Heart left ventricle (tissue), 16 donors: ENCODE measurements around the gene LLPH. TPM values are rescaled to one million over a fixed set of nuclear protein-coding genes. Genes with fewer than 3 reads are reported as not detected.
A peak's percentile ranks its signal among the peaks of the same experiment; 100 is the strongest.

Experiments used
- ATAC-seq, 4 donors: fragments of 200-7000 bp; cut with Tn5 transposase; one replicate each; pipeline ENCODE4 v1.9.1; 2020 to 2022; ENCODE audit warnings: moderate library complexity in 4 of 4, mild to moderate bottlenecking in 3 of 4, moderate number of reproducible peaks in 1 of 4
- DNase-seq, 5 donors: peaks; one replicate each; pipeline ENCODE4 v3.0.0-alpha.2; 2020
- H3K27ac ChIP-seq, 12 donors: fragments of 200-600 bp; sonication (generic) in 4 of 12; one replicate each; pipeline versions ENCODE4 v1.5.0 to v1.8.0; 2016 to 2022; ENCODE audit warnings: mild to moderate bottlenecking in 2 of 12
- H3K27me3 ChIP-seq, 9 donors: fragments of 200-600 bp; sonication (generic) in 2 of 9; one replicate each; pipeline versions ENCODE4 v1.5.1 to v1.8.0; 2016 to 2022; ENCODE audit warnings: mild to moderate bottlenecking in 3 of 9
- H3K36me3 ChIP-seq, 9 donors: fragments of 200-600 bp; sonication (generic) in 2 of 9; one replicate each; pipeline versions ENCODE4 v1.5.0 to v1.8.0; 2018 to 2022; ENCODE audit warnings: mild to moderate bottlenecking in 2 of 9
- H3K4me1 ChIP-seq, 12 donors: fragments of 200-600 bp; sonication (generic) in 4 of 12; one replicate each; pipeline versions ENCODE4 v1.5.0 to v1.8.0; 2016 to 2022; ENCODE audit warnings: mild to moderate bottlenecking in 3 of 12
- H3K4me3 ChIP-seq, 12 donors: fragments of 200-600 bp; sonication (generic) in 4 of 12; one replicate each; pipeline versions ENCODE4 v1.5.0 to v1.8.0; 2017 to 2022; ENCODE audit warnings: mild to moderate bottlenecking in 9 of 12, moderate library complexity in 4 of 12
- H3K9me3 ChIP-seq, 12 donors: fragments of 200-600 bp; sonication (generic) in 4 of 12; one replicate each; pipeline versions ENCODE4 v1.5.0 to v1.8.0; 2016 to 2022; ENCODE audit warnings: mild to moderate bottlenecking in 1 of 12
- POLR2A ChIP-seq, 2 donors: fragments of 450-650 bp; IDR thresholded peaks; one replicate each; pipeline ENCODE4 v1.6.1; 2017; ENCODE audit warnings: antibody characterized with exemption in 2 of 2, mild to moderate bottlenecking in 2 of 2, moderate library complexity in 2 of 2
- WGBS, 4 donors: extraction: QIAGEN DNeasy Blood & Tissue Kit in 2 of 4; methylation state at CpG; one replicate each; pipeline versions ENCODE4 v1.1.5 to v1.1.7; 2013 to 2018; 5-methylcytosine and 5-hydroxymethylcytosine counted together
- intact Hi-C, 10 donors: fragments of 100-400 bp; cut with DNase I; formaldehyde crosslinking; loops; one replicate each; pipeline versions ENCODE4 v1.11.1 to v1.14.2; 2022
- polyA plus RNA-seq, 2 donors: library from polyadenylated mRNA; stranded (reverse); fragments of 200-250 nt; gene quantifications; one replicate each; pipeline ENCODE4 v1.2.3, GENCODE V29; 2013
- total RNA-seq, 9 donors: library from RNA; depleted of rRNA in 2 of 9; stranded (reverse); fragments of >200 nt in 2 of 9; fragmentation: NEBNext Ultra II Directional in 3 of 9; extraction: Animal tissue kit (Norgen Biotek cat#: 25700) in 3 of 9; gene quantifications; one replicate each; pipeline versions ENCODE4 v1.1.0 to v1.2.4, GENCODE V29; 2016 to 2023
- TF ChIP-seq, protein P1 (sequence below), 12 donors: fragments of 200-600 bp; sonication (generic) in 4 of 12; IDR thresholded peaks; one replicate each; pipeline versions ENCODE4 v1.5.0 to v1.8.0; 2018 to 2022; ENCODE audit warnings: antibody characterized with exemption in 12 of 12, mild to moderate bottlenecking in 5 of 12
- donor health status: ischemic (EF 13 %, LVEDD 7.1; RV severe dilation, severe dysfunction).
- donor health status: healthy with polysubstance abuse.
- donor health status: DM: no; HTN: yes; CAD: no.
- donor health status: DM: no; HTN: no; CAD: no.
- donor health status: ischemic (EF 25% LVEDD 6.9; RV normal size, moderate dysfunction).
- donor health status: ischemic (EF 25% LVEDD 5.7; RV mildly dilated, moderate dysfunction).
- donor health status: healthy.
- donor health status: DM: yes; HTN: yes; CAD: no.
- donor health status: ischemic (EF 35%, LVEDD 5.7; RV mildly dilated, moderate dysfunction).
- donor health status: nonischemic (EF 11% LVEDD 7.7; RV severe dilation, severe dysfunction).
- donor health status: DM: yes; HTN: yes; CAD: no.
- donor health status: PGD.
- donor health status: ischemic (EF 29% LVEDD 5.4; RV normal size, mild dysfunction).
- donor health status: nonischemic (EF 23%, LVEDD 6.1; RV moderate dilation, normal function).

LLPH gene
- total and polyA plus RNA-seq, 11 donors = 5.0 to 49.1 (median 18.3) TPM

DNA sequence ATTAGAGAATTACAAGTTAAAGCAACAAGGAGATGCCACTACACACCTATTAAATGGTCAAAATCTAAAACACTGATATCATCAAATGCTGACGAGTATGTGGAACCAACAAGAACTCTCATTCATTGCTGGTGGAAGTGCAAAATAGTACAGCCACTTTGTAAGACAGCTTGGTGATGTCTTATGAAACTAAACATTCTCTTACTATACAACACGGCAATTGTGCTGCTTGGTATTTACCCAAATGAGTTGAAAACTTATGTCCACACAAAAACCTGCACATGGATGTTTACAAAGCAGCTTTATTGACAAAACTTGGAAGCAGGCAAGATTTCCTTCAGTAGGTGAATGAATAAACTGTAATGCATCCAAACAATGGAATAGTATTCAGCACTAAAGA lies 36.0 kb upstream of the LLPH start:
- Histone ChIP-seq H3K27ac (no peak overlapping the region), H3K4me3 (no peak overlapping the region), H3K4me1 (peaks cover 0 to 60% (median 33%) of the 10 kb centered on the region in 12 donors), H3K27me3 (no peaks in the 10 kb centered on the region), H3K36me3 (peaks cover 0 to 5% (median 0%) of the 10 kb centered on the region in 9 donors), H3K9me3 (peaks cover 0 to 10% (median 0%) of the 10 kb centered on the region in 12 donors)
- DNase-seq (no peak), ATAC-seq (no peak)
- TF ChIP-seq, protein P1, sequence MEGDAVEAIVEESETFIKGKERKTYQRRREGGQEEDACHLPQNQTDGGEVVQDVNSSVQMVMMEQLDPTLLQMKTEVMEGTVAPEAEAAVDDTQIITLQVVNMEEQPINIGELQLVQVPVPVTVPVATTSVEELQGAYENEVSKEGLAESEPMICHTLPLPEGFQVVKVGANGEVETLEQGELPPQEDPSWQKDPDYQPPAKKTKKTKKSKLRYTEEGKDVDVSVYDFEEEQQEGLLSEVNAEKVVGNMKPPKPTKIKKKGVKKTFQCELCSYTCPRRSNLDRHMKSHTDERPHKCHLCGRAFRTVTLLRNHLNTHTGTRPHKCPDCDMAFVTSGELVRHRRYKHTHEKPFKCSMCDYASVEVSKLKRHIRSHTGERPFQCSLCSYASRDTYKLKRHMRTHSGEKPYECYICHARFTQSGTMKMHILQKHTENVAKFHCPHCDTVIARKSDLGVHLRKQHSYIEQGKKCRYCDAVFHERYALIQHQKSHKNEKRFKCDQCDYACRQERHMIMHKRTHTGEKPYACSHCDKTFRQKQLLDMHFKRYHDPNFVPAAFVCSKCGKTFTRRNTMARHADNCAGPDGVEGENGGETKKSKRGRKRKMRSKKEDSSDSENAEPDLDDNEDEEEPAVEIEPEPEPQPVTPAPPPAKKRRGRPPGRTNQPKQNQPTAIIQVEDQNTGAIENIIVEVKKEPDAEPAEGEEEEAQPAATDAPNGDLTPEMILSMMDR (IDR thresholded peaks at IDR 0.05) = no peak
- no peak for TF ChIP-seq POLR2A (IDR thresholded peaks at IDR 0.05)
- intact Hi-C loops = loop anchor here in 6 of 10 donors (5.0 to 10.0 kb wide), 4 partner anchors 68 to 138 kb away; partner anchors contain the start of gene HELB (in 3 of the 6)
- WGBS, 4 donors = 85 to 93% (median 89%) methylated on average over 2 of the region's 2 CpGs

DNA sequence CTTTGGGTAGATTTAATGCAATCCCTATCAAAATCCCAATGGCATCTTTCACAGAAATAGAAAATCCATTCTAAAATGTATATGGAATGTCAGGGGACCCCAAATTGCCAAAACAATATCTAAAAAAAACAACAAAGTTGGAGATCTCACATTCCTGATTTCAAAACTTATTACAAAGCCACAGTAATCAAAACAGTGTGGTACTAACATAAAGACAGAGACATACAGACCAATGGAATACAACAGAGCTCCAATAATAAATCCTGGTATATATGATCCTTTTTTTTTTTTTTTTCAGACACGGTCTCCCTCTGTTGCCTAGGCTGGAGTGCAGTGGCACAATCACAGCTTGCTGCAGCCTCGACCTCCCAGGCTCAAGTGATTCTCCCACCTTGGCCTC lies 34.6 kb upstream of the LLPH start:
- Histone ChIP-seq H3K9me3 (peaks cover 0 to 10% (median 0%) of the 10 kb centered on the region in 12 donors), H3K27ac (no peak overlapping the region), H3K4me3 (no peak overlapping the region), H3K27me3 (no peaks in the 10 kb centered on the region), H3K4me1 (peaks cover 0 to 58% (median 36%) of the 10 kb centered on the region in 12 donors), H3K36me3 (peaks cover 0 to 19% (median 5%) of the 10 kb centered on the region in 9 donors)
- DNase-seq (no peak), ATAC-seq (no peak)
- TF ChIP-seq POLR2A (IDR thresholded peaks at IDR 0.05) = no peak
- TF ChIP-seq, protein P1 (IDR thresholded peaks at IDR 0.05) = no peak
- 93 to 98% (median 97%) methylated on average over 2 of the region's 2 CpGs for WGBS, 4 donors
- intact Hi-C loops = loop anchor here in 6 of 10 donors (5.0 to 10.0 kb wide), 4 partner anchors 70 to 140 kb away; partner anchors contain the start of gene HELB (in 3 of the 6)

DNA sequence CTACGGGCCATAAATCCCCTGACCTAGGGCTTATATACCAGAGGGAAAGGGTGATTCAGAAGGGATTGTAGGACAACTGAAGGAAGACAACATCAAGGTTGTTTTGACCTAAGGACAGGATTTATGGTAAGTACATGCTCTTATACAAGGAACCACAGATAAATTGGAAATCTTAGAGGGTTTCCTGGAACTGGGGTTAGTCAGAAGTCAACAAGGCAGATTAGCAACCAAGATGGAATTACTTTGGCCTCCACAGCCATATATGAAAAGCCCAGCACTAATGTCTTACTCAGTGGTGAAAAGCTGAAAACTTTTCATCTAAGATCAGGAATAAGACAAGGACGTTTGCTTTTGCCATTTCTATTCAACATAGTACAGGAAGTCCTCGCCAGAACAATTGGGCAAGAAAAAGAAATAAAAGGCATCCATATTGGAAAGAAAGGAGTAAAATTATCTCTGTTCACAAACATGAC lies 33.8 kb upstream of the LLPH start:
- DNase-seq (no peak), ATAC-seq (no peak)
- no peak for TF ChIP-seq POLR2A (IDR thresholded peaks at IDR 0.05)
- TF ChIP-seq, protein P1 (IDR thresholded peaks at IDR 0.05) = no peak
- Histone ChIP-seq H3K9me3 (peaks cover 0 to 10% (median 0%) of the 10 kb centered on the region in 12 donors), H3K36me3 (peaks cover 0 to 26% (median 11%) of the 10 kb centered on the region in 9 donors), H3K4me1 (peaks cover 0 to 65% (median 36%) of the 10 kb centered on the region in 12 donors), H3K27ac (no peak overlapping the region), H3K4me3 (no peak overlapping the region), H3K27me3 (no peaks in the 10 kb centered on the region)
- 82 to 86% (median 83%) methylated on average over 3 of the region's 3 CpGs for WGBS, 4 donors
- intact Hi-C loops = loop anchor here in 5 of 10 donors (10.0 kb wide), 3 partner anchors 70 to 140 kb away; partner anchors contain the start of gene HELB (in 2 of the 5)

DNA sequence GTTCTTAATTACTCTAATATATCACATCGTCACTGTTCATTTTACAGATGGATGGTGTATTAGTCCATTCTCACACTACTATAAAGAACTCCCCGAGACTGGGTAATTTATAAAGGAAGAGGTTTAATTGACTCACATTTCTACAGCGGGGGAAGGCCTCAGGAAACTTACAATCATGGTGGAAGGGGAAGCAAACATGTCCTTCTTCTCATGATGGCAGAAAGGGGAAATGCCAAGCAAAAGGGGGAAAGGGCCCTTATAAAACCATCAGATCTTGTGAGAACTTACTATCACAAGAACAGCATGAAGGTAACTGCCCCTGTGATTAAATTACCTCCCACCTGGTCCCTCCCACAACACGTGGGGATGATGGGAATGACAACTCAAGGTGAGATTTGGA lies 32.7 kb upstream of the LLPH start:
- no peaks in the 10 kb centered on the region for H3K27me3 ChIP-seq
- peaks cover 0 to 60% (median 32%) of the 10 kb centered on the region in 12 donors for H3K4me1 ChIP-seq
- 62 to 75% (median 70%) methylated on average over 4 of the region's 4 CpGs for WGBS, 4 donors
- no peak overlapping the region for H3K4me3 ChIP-seq
- H3K27ac ChIP-seq = peak overlapping the region in 1 of 12 donors; percentile 15
- no peak for DNase-seq
- no peak for ATAC-seq
- TF ChIP-seq, protein P1 (IDR thresholded peaks at IDR 0.05) = no peak
- no peak for TF ChIP-seq POLR2A (IDR thresholded peaks at IDR 0.05)
- H3K36me3 ChIP-seq = peaks cover 0 to 35% (median 20%) of the 10 kb centered on the region in 9 donors
- peaks cover 0 to 12% (median 0%) of the 10 kb centered on the region in 12 donors for H3K9me3 ChIP-seq
- intact Hi-C loops = loop anchor here in 5 of 10 donors (10.0 kb wide), 3 partner anchors 72 to 142 kb away; partner anchors contain the start of gene HELB (in 2 of the 5)
